OCI-LY1 (cell line): ENCODE results near the gene CCDC51.

ENCODE experiments used
- H2AFZ ChIP-seq: fragments of 200-600 bp; sonication (generic), shearing (Covaris generic); 2 replicates; pipeline ENCODE4 v1.6.0; 2014; ENCODE audit warnings: antibody characterized with exemption, mild to moderate bottlenecking, low read length
- H3F3A ChIP-seq: fragments of 200-600 bp; sonication (generic), shearing (Covaris generic); 2 replicates; pipeline ENCODE4 v1.6.0; 2014; ENCODE audit warnings: mild to moderate bottlenecking, antibody characterized with exemption, low read length, moderate library complexity; ENCODE audit not compliant: insufficient read depth
- H3K27ac ChIP-seq: fragments of 200-600 bp; sonication (generic); 2 replicates; pipeline ENCODE4 v1.5.1; 2014; ENCODE audit warnings: low read length, mixed run types, mild to moderate bottlenecking, low read depth; ENCODE audit not compliant: poor library complexity, severe bottlenecking
- H3K27me3 ChIP-seq: fragments of 200-600 bp; sonication (generic); 2 replicates; pipeline ENCODE4 v1.6.0; 2014; ENCODE audit warnings: antibody characterized with exemption, mild to moderate bottlenecking, low read length, moderate library complexity; ENCODE audit not compliant: insufficient read depth
- H3K36me3 ChIP-seq: fragments of 200-600 bp; sonication (generic); 2 replicates; pipeline ENCODE4 v1.6.1; 2014; ENCODE audit warnings: mild to moderate bottlenecking, antibody characterized with exemption, low read length, moderate library complexity, mixed read lengths; ENCODE audit not compliant: insufficient read depth
- H3K4me1 ChIP-seq: fragments of 200-600 bp; sonication (generic); 2 replicates; pipeline ENCODE4 v1.5.1; 2014; ENCODE audit warnings: mild to moderate bottlenecking, low read length, moderate library complexity; ENCODE audit not compliant: insufficient read depth, severe bottlenecking
- H3K4me2 ChIP-seq: fragments of 200-600 bp; sonication (generic), shearing (Covaris generic); 2 replicates; pipeline ENCODE4 v1.6.1; 2014; ENCODE audit warnings: low read length
- H3K4me3 ChIP-seq: fragments of 200-600 bp; sonication (generic); 2 replicates; pipeline ENCODE4 v1.5.1; 2014; ENCODE audit warnings: low read length, low read depth, mild to moderate bottlenecking, mixed read lengths; ENCODE audit not compliant: poor library complexity, severe bottlenecking
- H3K79me2 ChIP-seq: fragments of 200-600 bp; shearing (Covaris generic); 2 replicates; pipeline ENCODE4 v1.6.1; 2016; ENCODE audit warnings: mixed run types, low read length, mixed read lengths; ENCODE audit not compliant: insufficient read depth
- H3K9ac ChIP-seq: fragments of 200-600 bp; sonication (generic), shearing (Covaris generic); 2 replicates; pipeline ENCODE4 v1.6.1; 2014; ENCODE audit warnings: mild to moderate bottlenecking, low read length, mixed read lengths
- H3K9me2 ChIP-seq: fragments of 200-600 bp; sonication (generic), shearing (Covaris generic); 2 replicates; pipeline ENCODE4 v1.6.1; 2014; ENCODE audit warnings: low read depth, mild to moderate bottlenecking, low read length, mixed read lengths
- H3K9me3 ChIP-seq: fragments of 200-600 bp; shearing (Covaris generic); 2 replicates; pipeline ENCODE4 v1.6.1; 2014; ENCODE audit warnings: low read length, mixed read lengths
- H4K20me1 ChIP-seq: fragments of 200-600 bp; sonication (generic), shearing (Covaris generic); 2 replicates; pipeline ENCODE4 v1.6.0; 2016; ENCODE audit warnings: mild to moderate bottlenecking, low read length; ENCODE audit not compliant: insufficient read depth
- CTCF ChIP-seq: fragments of 200-600 bp; sonication (generic), shearing (Covaris generic); IDR thresholded peaks from 2 replicates; pipeline ENCODE4 v1.5.1; 2017; ENCODE audit warnings: mild to moderate bottlenecking, antibody characterized with exemption, low read length, moderate library complexity, mixed read lengths
- EZH2 ChIP-seq: fragments of 200-600 bp; sonication (generic), shearing (Covaris generic); IDR thresholded peaks from 2 replicates; pipeline ENCODE4 v1.8.0; 2017; ENCODE audit warnings: borderline replicate concordance, mixed run types, mild to moderate bottlenecking, antibody characterized with exemption, low read length, moderate library complexity, mixed read lengths

The CCDC51 gene

GRCh38 chr3:48413611-48414010 lies 26.3 kb downstream of the CCDC51 start:
- Histone ChIP-seq H3F3A (no peaks in the 10 kb centered on the region), H2AFZ (no peak overlapping the region), H3K36me3 (no peaks in the 10 kb centered on the region), H4K20me1 (no peaks in the 10 kb centered on the region), H3K9me2 (no peaks in the 10 kb centered on the region), H3K9me3 (no peaks in the 10 kb centered on the region), H3K4me2 (no peak overlapping the region), H3K4me1 (no peaks in the 10 kb centered on the region), H3K79me2 (no peaks in the 10 kb centered on the region), H3K9ac (no peak overlapping the region), H3K27ac (no peak overlapping the region), H3K27me3 (peaks cover 6% of the 10 kb centered on the region; the same call in 1 of the 2 replicates), H3K4me3 (no peak overlapping the region)
- TF ChIP-seq CTCF (no peak), EZH2 (no peak)

- no peak overlapping the region for H3K27ac ChIP-seq
- no peaks in the 10 kb centered on the region for H4K20me1 ChIP-seq
- H3K36me3 ChIP-seq, result no peaks in the 10 kb centered on the region
Measured at GRCh38 chr3:48413086-48413485, 26.8 kb downstream of the CCDC51 start.

GRCh38 chr3:48412375-48413001 lies 27.4 kb downstream of the CCDC51 start:
- Histone ChIP-seq H4K20me1 (no peaks in the 10 kb centered on the region), H3K36me3 (no peaks in the 10 kb centered on the region), H3K27ac (no peak overlapping the region)

More at GRCh38 chr3:48413086-48413485, 26.8 kb downstream of the CCDC51 start:
- TF ChIP-seq EZH2, result no peak
- no peak for TF ChIP-seq CTCF
- H3K27me3 ChIP-seq, result peaks cover 6% of the 10 kb centered on the region; the same call in 1 of the 2 replicates
- H3K9me3 ChIP-seq, result no peaks in the 10 kb centered on the region
- H2AFZ ChIP-seq, result no peak overlapping the region
- no peak overlapping the region for H3K9ac ChIP-seq
- H3K79me2 ChIP-seq, result no peaks in the 10 kb centered on the region
- H3K4me1 ChIP-seq, result no peaks in the 10 kb centered on the region
- no peaks in the 10 kb centered on the region for H3F3A ChIP-seq
- H3K4me3 ChIP-seq, result no peak overlapping the region
- H3K4me2 ChIP-seq, result no peak overlapping the region
- no peaks in the 10 kb centered on the region for H3K9me2 ChIP-seq

More at GRCh38 chr3:48412375-48413001, 27.4 kb downstream of the CCDC51 start:
- no peak overlapping the region for H3K4me2 ChIP-seq
- no peak overlapping the region for H3K9ac ChIP-seq
- peaks cover 6% of the 10 kb centered on the region; the same call in 1 of the 2 replicates for H3K27me3 ChIP-seq
- no peaks in the 10 kb centered on the region for H3K4me1 ChIP-seq
- H3K9me2 ChIP-seq, result no peaks in the 10 kb centered on the region
- H3K4me3 ChIP-seq, result no peak overlapping the region
- no peak for TF ChIP-seq EZH2
- TF ChIP-seq CTCF, result no peak
- H3K9me3 ChIP-seq, result no peaks in the 10 kb centered on the region
- H3K79me2 ChIP-seq, result no peaks in the 10 kb centered on the region
- no peaks in the 10 kb centered on the region for H3F3A ChIP-seq
- no peak overlapping the region for H2AFZ ChIP-seq
